GM23338 (cell line): ENCODE measurements around the gene SPEF1. TPM values are rescaled to one million over a fixed set of nuclear protein-coding genes. Genes with fewer than 3 reads are reported as not detected.
"Not testable (repeated sequence)": the region's sequence is repeated elsewhere in the genome, so short reads cannot be mapped to it uniquely, and the experiment has no call there.

Experiments used
- ATAC-seq: fragments of 200-7000 bp; cut with Tn5 transposase; 3 replicates; pipeline ENCODE4 v1.9.1; 2020
- DNase-seq: peaks from one replicate; pipeline ENCODE4 v3.0.0-alpha.2; 2015; ENCODE audit warnings: low spot score
- H2AFZ ChIP-seq: fragments of 200-600 bp; sonication (generic); 2 replicates; pipeline ENCODE4 v1.8.0; 2016; ENCODE audit warnings: antibody characterized with exemption, mild to moderate bottlenecking, moderate library complexity
- H3F3A ChIP-seq: fragments of 200-600 bp; sonication (generic); replicated peaks from 2 replicates; pipeline ENCODE4 v1.8.0; 2017; ENCODE audit warnings: antibody characterized with exemption, mixed run types, low read depth
- H3K27ac ChIP-seq: fragments of 200-600 bp; sonication (generic); 2 replicates; pipeline ENCODE4 v1.6.1; 2016; ENCODE audit warnings: low read depth
- H3K27me3 ChIP-seq: fragments of 200-600 bp; sonication (generic); 2 replicates; pipeline ENCODE4 v1.8.0; 2016; ENCODE audit warnings: mild to moderate bottlenecking, mixed run types, moderate library complexity; ENCODE audit not compliant: insufficient read depth
- H3K36me3 ChIP-seq: fragments of 200-600 bp; sonication (generic); 2 replicates; pipeline ENCODE4 v1.8.0; 2016; ENCODE audit warnings: mild to moderate bottlenecking; ENCODE audit not compliant: insufficient read depth
- H3K4me1 ChIP-seq: fragments of 200-600 bp; sonication (generic); 2 replicates; pipeline ENCODE4 v1.8.0; 2016; ENCODE audit warnings: mild to moderate bottlenecking, moderate library complexity; ENCODE audit not compliant: insufficient read depth
- H3K4me2 ChIP-seq: fragments of 200-600 bp; sonication (generic); 2 replicates; pipeline ENCODE4 v1.7.1; 2017; ENCODE audit warnings: mixed run types
- H3K4me3 ChIP-seq: fragments of 200-600 bp; sonication (generic); 2 replicates; pipeline ENCODE4 v1.6.1; 2016; ENCODE audit warnings: mixed run types
- H3K79me2 ChIP-seq: fragments of 200-600 bp; sonication (generic); replicated peaks from 2 replicates; pipeline ENCODE4 v1.8.0; 2017; ENCODE audit warnings: mild to moderate bottlenecking; ENCODE audit not compliant: insufficient read depth
- H3K9me2 ChIP-seq: fragments of 200-600 bp; sonication (generic); 2 replicates; pipeline ENCODE4 v1.8.0; 2017; ENCODE audit not compliant: insufficient read depth
- H4K20me1 ChIP-seq: fragments of 200-600 bp; sonication (generic); replicated peaks from 2 replicates; pipeline ENCODE4 v1.8.0; 2017; ENCODE audit warnings: mild to moderate bottlenecking; ENCODE audit not compliant: insufficient read depth
- H3K27ac Mint-ChIP-seq: 2 replicates; pipeline ENCODE4 v1.8.0; 2020; ENCODE audit warnings: inconsistent platforms, mild to moderate bottlenecking, moderate library complexity, mixed read lengths
- H3K27me3 Mint-ChIP-seq: 3 replicates; pipeline ENCODE4 v1.8.0; 2022; ENCODE audit warnings: low read depth, mild to moderate bottlenecking, moderate library complexity, mixed read lengths, inconsistent platforms; ENCODE audit not compliant: insufficient read depth, poor library complexity
- H3K36me3 Mint-ChIP-seq: 3 replicates; pipeline ENCODE4 v1.8.0; 2021; ENCODE audit warnings: low read depth, mild to moderate bottlenecking, inconsistent platforms, moderate library complexity, mixed read lengths
- H3K4me1 Mint-ChIP-seq: 3 replicates; pipeline ENCODE4 v1.8.0; 2020; ENCODE audit warnings: mild to moderate bottlenecking, inconsistent platforms, mixed read lengths
- H3K4me3 Mint-ChIP-seq: 3 replicates; pipeline ENCODE4 v1.8.0; 2021; ENCODE audit warnings: moderate library complexity, mild to moderate bottlenecking, inconsistent platforms, mixed read lengths
- H3K9me3 Mint-ChIP-seq: 3 replicates; pipeline ENCODE4 v1.8.0; 2020; ENCODE audit warnings: moderate library complexity, mild to moderate bottlenecking, inconsistent platforms, mixed read lengths
- CREB1 ChIP-seq: fragments of 250-450 bp; sonication (Bioruptor Pico); IDR thresholded peaks from 2 replicates; pipeline ENCODE4 v1.5.0; 2020; ENCODE audit warnings: low read depth, mild to moderate bottlenecking, moderate library complexity
- CTCF ChIP-seq, 2 experiments: fragments of 200-600 bp in 1 of 2; sonication (generic) in 1 of 2; conservative IDR thresholded peaks; 2 replicates each; pipeline versions ENCODE4 v1.5.1 to v1.6.1; 2016 to 2017; ENCODE audit warnings: antibody characterized with exemption in 2 of 2, low read depth in 2 of 2, mild to moderate bottlenecking in 2 of 2, moderate library complexity in 1 of 2
- POLR2AphosphoS5 ChIP-seq: IDR thresholded peaks from 2 replicates; pipeline ENCODE4 v1.6.1; 2016; ENCODE audit warnings: antibody characterized with exemption, low read depth
- ZNF331 ChIP-seq: fragments of 250-450 bp; sonication (Bioruptor Pico); IDR thresholded peaks from 2 replicates; pipeline ENCODE4 v1.5.0; 2020; ENCODE audit warnings: low read depth, mild to moderate bottlenecking, moderate library complexity
- long read RNA-seq: library from polyadenylated mRNA; unstranded; transcript quantifications from one replicate; pipeline ENCODE4 v2.0.0, GENCODE V29; 2020; ENCODE audit not compliant: unreplicated experiment
- polyA plus RNA-seq: library from polyadenylated mRNA; unstranded; fragments of >200 nt; fragmentation: Nextera tagmentation; extraction: Ambion mirVana; gene quantifications from 2 replicates; pipeline ENCODE4 v1.2.1, GENCODE V29; 2016
- total RNA-seq: library from RNA; depleted of rRNA; stranded (reverse); fragments of >200 nt; shearing (Covaris generic); gene quantifications from 2 replicates; pipeline ENCODE4 v1.2.3, GENCODE V29; 2014; rRNA removed
- TF ChIP-seq, protein P1 (sequence below): IDR thresholded peaks from 2 replicates; pipeline ENCODE4 v1.6.1; 2016; ENCODE audit warnings: antibody characterized with exemption

The SPEF1 gene, protein sequence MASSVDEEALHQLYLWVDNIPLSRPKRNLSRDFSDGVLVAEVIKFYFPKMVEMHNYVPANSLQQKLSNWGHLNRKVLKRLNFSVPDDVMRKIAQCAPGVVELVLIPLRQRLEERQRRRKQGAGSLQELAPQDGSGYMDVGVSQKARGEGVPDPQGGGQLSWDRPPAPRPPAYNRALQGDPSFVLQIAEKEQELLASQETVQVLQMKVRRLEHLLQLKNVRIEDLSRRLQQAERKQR
- 0.69 and 1.3 TPM in 2 replicates for total RNA-seq
- polyA plus RNA-seq, result 0.68 and 0.85 TPM in 2 replicates
- long read RNA-seq, partial matches to known transcripts, result 0 of 2 reads
- long read RNA-seq, other reads (novel, unspliced or antisense), result 0 of 2 reads

DNA sequence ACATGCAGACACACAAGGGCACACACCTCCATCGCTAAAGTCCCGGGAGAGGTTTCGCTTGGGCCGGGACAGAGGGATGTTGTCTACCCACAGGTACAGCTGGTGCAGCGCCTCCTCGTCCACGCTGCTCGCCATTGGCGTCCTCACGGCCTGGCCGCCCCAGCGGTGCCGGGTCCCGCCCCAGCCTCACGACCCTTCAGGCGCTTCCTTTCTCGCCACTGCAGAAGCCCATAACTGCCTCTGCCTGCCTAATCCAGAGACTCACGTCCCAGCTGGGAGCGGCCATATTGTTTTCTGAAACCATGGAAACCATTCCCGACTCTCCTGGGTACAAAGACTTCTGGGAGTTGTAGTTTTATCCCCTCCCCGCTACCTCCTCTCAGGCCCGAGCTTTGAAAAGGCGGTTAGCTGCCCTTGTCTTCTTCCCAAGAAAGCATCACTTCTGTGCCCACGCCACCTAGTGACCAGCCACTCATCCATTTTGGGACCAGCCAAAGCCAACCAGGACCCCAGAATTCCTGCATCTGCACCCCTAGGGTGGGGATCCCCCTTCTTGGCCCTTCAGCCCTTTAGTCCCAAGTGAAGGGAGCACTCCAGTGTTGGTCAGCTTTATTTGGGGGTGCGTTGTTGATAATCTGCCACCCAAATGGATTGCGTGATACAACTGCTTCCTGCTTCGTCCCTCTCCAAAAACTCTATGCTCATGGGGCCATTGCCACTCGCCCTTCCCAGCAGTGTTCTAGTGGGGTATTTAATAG, at the start of gene SPEF1:
Gene SPEF1, minus strand, starts transcription at position 296 of the 758 bp plus-strand sequence. Its CDS starts 161 bp downstream, at position 135.
- peak within 1 kb of the TSS; percentile 69; the same call in 1 of the 2 replicates for H3K27ac Mint-ChIP-seq
- H3K9me3 Mint-ChIP-seq, result no peaks in the 10 kb centered on the region
- Histone ChIP-seq H3K4me3 (peak within 1 kb of the TSS; percentile 48), H3F3A (peaks cover 12% of the 10 kb centered on the region; the same call in 1 of the 2 replicates), H3K36me3 (no peaks in the 10 kb centered on the region), H4K20me1 (peaks cover 25% of the 10 kb centered on the region), H3K27ac (no peak within 1 kb of the TSS), H3K79me2 (no peaks in the 10 kb centered on the region; the same call in 1 of the 2 replicates), H2AFZ (no peak within 1 kb of the TSS; the same call in 1 of the 2 replicates), H3K4me2 (peak within 1 kb of the TSS; percentile 69), H3K9me2 (no peaks in the 10 kb centered on the region), H3K27me3 (peaks cover 47% of the 10 kb centered on the region), H3K4me1 (peaks cover 13% of the 10 kb centered on the region; the same call in 1 of the 2 replicates)
- TF ChIP-seq CTCF (conservative IDR thresholded peaks at IDR 0.05; ENCODE audit: low read depth in 2 of 2), result peak; percentile 59 to 76
- TF ChIP-seq, protein P1, sequence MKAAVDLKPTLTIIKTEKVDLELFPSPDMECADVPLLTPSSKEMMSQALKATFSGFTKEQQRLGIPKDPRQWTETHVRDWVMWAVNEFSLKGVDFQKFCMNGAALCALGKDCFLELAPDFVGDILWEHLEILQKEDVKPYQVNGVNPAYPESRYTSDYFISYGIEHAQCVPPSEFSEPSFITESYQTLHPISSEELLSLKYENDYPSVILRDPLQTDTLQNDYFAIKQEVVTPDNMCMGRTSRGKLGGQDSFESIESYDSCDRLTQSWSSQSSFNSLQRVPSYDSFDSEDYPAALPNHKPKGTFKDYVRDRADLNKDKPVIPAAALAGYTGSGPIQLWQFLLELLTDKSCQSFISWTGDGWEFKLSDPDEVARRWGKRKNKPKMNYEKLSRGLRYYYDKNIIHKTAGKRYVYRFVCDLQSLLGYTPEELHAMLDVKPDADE, result peak; percentile 92
- TF ChIP-seq CREB1, result peak; percentile 27
- no peak for TF ChIP-seq ZNF331
- TF ChIP-seq POLR2AphosphoS5, result peak; percentile 24; the same call in 1 of the 2 replicates
- DNase-seq (peak; percentile 99), ATAC-seq (peak; percentile 43)
- H3K4me3 Mint-ChIP-seq, result peak within 1 kb of the TSS; percentile 68
- peaks cover 34% of the 10 kb centered on the region for H3K4me1 Mint-ChIP-seq
- H3K27me3 Mint-ChIP-seq, result peaks cover 32% of the 10 kb centered on the region
- peaks cover 6% of the 10 kb centered on the region; the same call in 2 of the 3 replicates for H3K36me3 Mint-ChIP-seq

GRCh38 chr20:3829891-3830290, 48.6 kb upstream of the SPEF1 start:
- not testable (repeated sequence) for H3K27me3 Mint-ChIP-seq, H3K4me1 Mint-ChIP-seq, H3F3A ChIP-seq, H3K9me3 Mint-ChIP-seq, H3K4me2 ChIP-seq, H3K4me3 ChIP-seq, H3K27me3 ChIP-seq, ATAC-seq, H3K4me3 Mint-ChIP-seq, H3K79me2 ChIP-seq, DNase-seq, H3K9me2 ChIP-seq, H3K36me3 ChIP-seq, H3K36me3 Mint-ChIP-seq, H2AFZ ChIP-seq, H3K27ac Mint-ChIP-seq, H3K4me1 ChIP-seq, H3K27ac ChIP-seq, H4K20me1 ChIP-seq
